Measurements from ENCODE around the gene PMFBP1.

The PMFBP1 gene

DNA sequence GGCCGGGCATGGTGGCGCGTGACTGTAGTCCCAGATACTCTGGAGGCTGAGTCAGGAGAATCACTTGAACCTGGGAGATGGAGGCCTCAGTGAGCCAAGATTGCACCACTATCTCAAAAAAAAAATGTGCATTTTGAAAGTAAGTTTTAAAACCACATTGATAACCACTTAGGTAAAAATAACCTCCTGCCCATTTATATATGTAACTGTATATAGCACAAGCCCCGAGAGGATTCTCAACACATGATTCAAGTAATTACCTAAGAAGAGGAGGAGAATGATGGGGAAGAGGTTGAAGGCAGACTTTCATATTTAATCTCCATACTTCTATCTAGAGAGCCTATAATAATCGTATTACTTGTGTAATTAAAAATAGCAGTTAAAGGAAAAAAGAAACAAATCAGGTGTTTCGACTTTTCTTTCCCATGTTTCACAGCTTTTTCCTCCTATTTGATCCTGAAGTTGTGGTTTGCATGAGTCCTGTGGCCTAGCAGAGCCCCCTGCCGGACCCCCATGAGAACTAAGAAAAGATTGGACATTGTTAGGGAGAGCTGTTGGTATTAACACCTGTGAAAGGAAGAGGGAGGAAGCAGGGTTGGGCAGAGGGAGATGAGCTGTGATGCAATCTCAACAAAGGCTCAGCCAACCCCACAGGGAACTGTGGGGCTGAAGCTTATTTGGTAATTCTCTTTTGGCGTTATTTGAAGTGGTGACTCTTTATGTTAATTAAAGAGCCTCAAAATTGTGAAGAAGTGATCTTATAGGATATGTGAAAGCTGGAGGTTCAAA lies 22.1 kb downstream of the PMFBP1 start:
- H3K4me1 ChIP-seq (ENCODE audit: control insufficient read depth, insufficient read depth, low read length), result no peaks in the 10 kb centered on the region
- no peaks in the 10 kb centered on the region for H3K27me3 ChIP-seq (ENCODE audit: control insufficient read depth, insufficient read depth, low read length)
- H3K9me3 ChIP-seq (ENCODE audit: control insufficient read depth, low read length), result no peaks in the 10 kb centered on the region
- no peak overlapping the region for H3K4me3 ChIP-seq (ENCODE audit: low read length)
- H3K36me3 ChIP-seq (ENCODE audit: control insufficient read depth, insufficient read depth, low read length), result no peaks in the 10 kb centered on the region
- no peak overlapping the region for H3K9ac ChIP-seq (ENCODE audit: low read length)

DNA sequence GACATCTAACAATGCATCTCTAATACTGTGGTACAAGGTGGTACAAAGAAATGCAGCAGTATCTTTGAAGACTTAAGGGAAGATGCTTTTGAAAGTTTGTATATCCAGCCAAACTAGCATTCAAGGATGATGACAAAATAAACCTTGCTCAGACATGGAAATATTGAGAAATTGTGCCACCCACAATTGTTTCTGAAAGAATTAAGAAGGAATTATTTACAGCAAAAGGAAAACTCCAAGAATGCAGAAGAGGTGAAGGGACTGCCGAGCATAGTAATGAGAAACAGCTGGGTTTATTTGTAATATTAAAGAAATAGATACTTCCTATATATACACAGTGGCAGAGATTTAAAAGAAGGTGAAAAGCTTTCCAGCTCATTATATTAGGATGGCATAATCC lies 29.5 kb downstream of the PMFBP1 start:
- Histone ChIP-seq H3K36me3 (ENCODE audit: control insufficient read depth, insufficient read depth, low read length) (no peaks in the 10 kb centered on the region), H3K4me3 (ENCODE audit: low read length) (no peak overlapping the region), H3K27me3 (ENCODE audit: control insufficient read depth, insufficient read depth, low read length) (no peaks in the 10 kb centered on the region), H3K9ac (ENCODE audit: low read length) (no peak overlapping the region), H3K9me3 (ENCODE audit: control insufficient read depth, low read length) (no peaks in the 10 kb centered on the region), H3K4me1 (ENCODE audit: control insufficient read depth, insufficient read depth, low read length) (no peaks in the 10 kb centered on the region)

DNA sequence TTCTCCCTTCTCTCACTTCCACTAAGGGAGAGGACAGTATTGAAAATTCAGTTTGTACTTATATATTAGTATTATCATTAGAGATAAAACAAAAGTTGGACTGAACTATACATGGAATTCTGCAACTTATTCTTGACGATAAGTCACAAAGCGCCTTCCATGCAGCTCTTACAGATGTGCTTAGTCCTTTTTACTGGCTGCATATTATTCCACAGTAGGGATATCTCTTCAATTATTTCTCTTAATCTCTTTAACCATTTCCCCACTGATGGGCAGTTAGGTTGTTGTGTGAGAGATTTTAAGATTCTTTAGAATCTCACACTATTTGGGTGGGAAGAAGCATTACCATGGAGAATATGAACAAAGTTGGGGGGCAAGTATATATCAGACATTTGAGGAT lies 32.0 kb downstream of the PMFBP1 start:
- Histone ChIP-seq H3K9me3 (ENCODE audit: control insufficient read depth, low read length) (no peaks in the 10 kb centered on the region), H3K9ac (ENCODE audit: low read length) (no peak overlapping the region), H3K27me3 (ENCODE audit: control insufficient read depth, insufficient read depth, low read length) (no peaks in the 10 kb centered on the region), H3K4me1 (ENCODE audit: control insufficient read depth, insufficient read depth, low read length) (no peaks in the 10 kb centered on the region), H3K4me3 (ENCODE audit: low read length) (no peak overlapping the region), H3K36me3 (ENCODE audit: control insufficient read depth, insufficient read depth, low read length) (no peaks in the 10 kb centered on the region)

DNA sequence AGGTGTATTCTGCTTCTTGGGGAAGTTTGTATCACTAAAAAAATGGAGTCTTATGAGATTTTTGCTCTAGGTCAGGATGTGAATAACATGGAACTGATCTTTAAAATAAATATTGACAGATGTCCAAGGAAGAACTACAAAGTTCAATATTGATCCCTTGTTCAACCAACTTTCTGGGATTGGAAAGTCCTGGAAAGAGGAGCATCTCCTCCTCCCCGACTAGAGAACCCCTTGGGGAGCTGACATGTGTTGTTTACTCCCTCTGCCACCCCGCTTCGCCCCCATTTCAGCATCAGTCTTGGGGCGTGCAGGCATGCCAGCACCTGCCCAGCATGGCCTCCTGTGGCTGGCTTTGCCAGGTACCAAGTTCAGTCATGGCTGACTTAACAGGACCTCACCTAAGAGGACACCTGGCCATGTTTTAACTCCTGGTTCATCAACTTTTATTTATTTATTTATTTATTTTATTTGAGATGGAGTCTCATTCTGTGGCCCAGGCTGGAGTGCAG lies 33.8 kb downstream of the PMFBP1 start:
- Histone ChIP-seq H3K4me1 (ENCODE audit: control insufficient read depth, insufficient read depth, low read length) (no peaks in the 10 kb centered on the region), H3K4me3 (ENCODE audit: low read length) (no peak overlapping the region), H3K27me3 (ENCODE audit: control insufficient read depth, insufficient read depth, low read length) (no peaks in the 10 kb centered on the region), H3K9me3 (ENCODE audit: control insufficient read depth, low read length) (no peaks in the 10 kb centered on the region), H3K36me3 (ENCODE audit: control insufficient read depth, insufficient read depth, low read length) (no peaks in the 10 kb centered on the region), H3K9ac (ENCODE audit: low read length) (no peak overlapping the region)

DNA sequence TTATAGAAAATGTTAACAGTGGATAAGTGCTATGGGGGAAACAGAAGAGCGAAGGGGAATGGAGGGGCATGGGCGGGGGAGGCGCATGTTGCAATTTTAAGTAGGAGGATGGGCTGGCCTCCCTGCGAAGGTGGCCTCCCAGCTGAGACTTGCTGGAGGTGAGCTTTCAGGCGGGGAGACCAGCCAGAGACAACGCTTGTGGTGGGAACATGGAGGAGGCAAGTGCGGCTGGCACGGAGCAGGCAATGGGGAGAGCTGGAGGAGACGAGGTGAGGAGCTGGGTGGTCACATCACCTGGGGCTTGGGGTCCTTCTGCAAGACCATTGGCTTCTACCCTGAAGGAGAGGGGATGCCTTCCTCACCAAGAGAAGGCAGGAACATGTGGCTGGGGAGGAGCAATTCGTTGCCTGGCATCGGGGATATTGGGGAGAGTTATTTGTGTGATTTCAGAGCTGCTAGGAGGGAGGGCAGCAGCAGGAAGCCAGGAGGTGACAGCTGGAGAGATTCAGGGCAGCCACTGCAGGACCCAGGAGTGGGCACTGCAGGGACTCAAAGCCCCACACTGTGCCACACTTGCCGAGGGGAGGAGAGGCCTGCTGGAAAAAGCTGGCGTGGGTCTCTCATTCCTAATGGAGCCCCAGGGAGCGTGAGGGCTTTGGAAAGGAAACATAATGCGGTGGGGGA lies 34.4 kb downstream of the PMFBP1 start:
- H3K9ac ChIP-seq (ENCODE audit: low read length), result no peak overlapping the region
- H3K9me3 ChIP-seq (ENCODE audit: control insufficient read depth, low read length), result no peaks in the 10 kb centered on the region
- no peaks in the 10 kb centered on the region for H3K4me1 ChIP-seq (ENCODE audit: control insufficient read depth, insufficient read depth, low read length)
- no peak overlapping the region for H3K4me3 ChIP-seq (ENCODE audit: low read length)
- no peaks in the 10 kb centered on the region for H3K27me3 ChIP-seq (ENCODE audit: control insufficient read depth, insufficient read depth, low read length)
- H3K36me3 ChIP-seq (ENCODE audit: control insufficient read depth, insufficient read depth, low read length), result no peaks in the 10 kb centered on the region

DNA sequence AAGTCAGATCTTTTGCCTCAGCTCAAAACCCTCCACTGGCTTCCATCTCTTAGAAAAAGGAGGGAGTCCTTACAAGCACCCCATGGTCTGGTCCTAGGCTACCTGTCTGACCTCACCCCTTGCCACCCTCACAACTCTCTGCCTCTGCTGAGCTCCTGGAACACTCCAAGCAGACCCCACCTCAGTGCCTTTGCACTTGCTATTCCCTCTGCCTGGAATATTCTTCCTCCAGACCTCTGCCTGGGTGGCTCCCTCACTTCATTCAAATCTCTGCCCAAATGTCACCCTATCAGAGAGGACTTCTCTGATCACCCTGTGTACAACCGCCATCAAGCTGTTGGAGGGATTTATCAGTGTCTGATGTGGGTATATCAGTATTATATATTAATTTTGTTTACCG lies 37.4 kb downstream of the PMFBP1 start:
- no peaks in the 10 kb centered on the region for H3K27me3 ChIP-seq (ENCODE audit: control insufficient read depth, insufficient read depth, low read length)
- H3K9me3 ChIP-seq (ENCODE audit: control insufficient read depth, low read length), result no peaks in the 10 kb centered on the region
- no peaks in the 10 kb centered on the region for H3K36me3 ChIP-seq (ENCODE audit: control insufficient read depth, insufficient read depth, low read length)
- H3K4me1 ChIP-seq (ENCODE audit: control insufficient read depth, insufficient read depth, low read length), result no peaks in the 10 kb centered on the region
- no peak overlapping the region for H3K9ac ChIP-seq (ENCODE audit: low read length)
- no peak overlapping the region for H3K4me3 ChIP-seq (ENCODE audit: low read length)

DNA sequence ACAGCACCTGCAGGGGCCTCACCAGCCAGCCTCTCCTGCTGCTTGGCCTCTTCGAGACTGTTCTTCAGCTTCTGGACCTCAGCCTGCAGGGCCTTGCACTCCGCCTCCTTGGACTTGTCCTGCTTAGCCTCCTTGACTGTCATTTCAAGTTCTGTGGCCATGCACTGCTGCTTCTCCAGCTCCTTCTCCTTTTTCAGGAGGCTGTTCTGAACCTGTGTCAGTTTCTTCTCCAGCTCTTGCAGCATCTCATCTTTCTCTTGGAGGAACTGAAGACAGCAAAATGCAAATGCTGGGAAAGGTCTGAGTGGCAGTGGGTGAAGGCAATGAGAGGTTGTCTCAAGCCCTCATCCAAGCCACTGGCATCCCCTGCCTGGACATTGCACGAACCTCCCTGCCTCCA lies 39.2 kb downstream of the PMFBP1 start:
- no peaks in the 10 kb centered on the region for H3K9me3 ChIP-seq (ENCODE audit: control insufficient read depth, low read length)

DNA sequence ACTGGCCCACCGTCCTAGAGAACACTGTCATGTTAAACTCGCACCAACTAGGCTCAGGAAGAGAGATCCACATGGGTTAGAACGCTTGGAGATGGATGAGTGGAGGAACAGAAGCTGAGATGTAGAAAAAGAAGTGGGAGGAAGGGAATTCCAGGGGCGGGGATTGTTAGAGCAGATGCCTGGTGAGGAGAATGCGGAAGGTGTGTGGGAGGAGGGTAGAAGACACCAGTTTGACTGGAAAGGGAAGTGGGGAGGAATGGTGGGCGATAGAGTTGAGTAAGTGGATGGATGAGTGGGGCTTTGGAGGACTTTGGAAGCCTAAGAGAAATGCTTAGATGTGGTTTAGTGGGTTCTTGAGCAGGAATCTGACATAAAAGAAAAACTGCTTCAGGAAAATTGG lies 40.9 kb downstream of the PMFBP1 start:
- H3K9ac ChIP-seq (ENCODE audit: low read length), result no peak overlapping the region
- no peaks in the 10 kb centered on the region for H3K36me3 ChIP-seq (ENCODE audit: control insufficient read depth, insufficient read depth, low read length)
- no peaks in the 10 kb centered on the region for H3K27me3 ChIP-seq (ENCODE audit: control insufficient read depth, insufficient read depth, low read length)
- H3K4me3 ChIP-seq (ENCODE audit: low read length), result no peak overlapping the region
- peaks cover under 1% of the 10 kb centered on the region for H3K4me1 ChIP-seq (ENCODE audit: control insufficient read depth, insufficient read depth, low read length)
- H3K9me3 ChIP-seq (ENCODE audit: control insufficient read depth, low read length), result no peaks in the 10 kb centered on the region

More for the DNA sequence above, 39.2 kb downstream of the PMFBP1 start:
- H3K36me3 ChIP-seq (ENCODE audit: control insufficient read depth, insufficient read depth, low read length), result no peaks in the 10 kb centered on the region
- H3K4me1 ChIP-seq (ENCODE audit: control insufficient read depth, insufficient read depth, low read length), result no peaks in the 10 kb centered on the region
- no peak overlapping the region for H3K4me3 ChIP-seq (ENCODE audit: low read length)
- no peaks in the 10 kb centered on the region for H3K27me3 ChIP-seq (ENCODE audit: control insufficient read depth, insufficient read depth, low read length)
- no peak overlapping the region for H3K9ac ChIP-seq (ENCODE audit: low read length)

DNA sequence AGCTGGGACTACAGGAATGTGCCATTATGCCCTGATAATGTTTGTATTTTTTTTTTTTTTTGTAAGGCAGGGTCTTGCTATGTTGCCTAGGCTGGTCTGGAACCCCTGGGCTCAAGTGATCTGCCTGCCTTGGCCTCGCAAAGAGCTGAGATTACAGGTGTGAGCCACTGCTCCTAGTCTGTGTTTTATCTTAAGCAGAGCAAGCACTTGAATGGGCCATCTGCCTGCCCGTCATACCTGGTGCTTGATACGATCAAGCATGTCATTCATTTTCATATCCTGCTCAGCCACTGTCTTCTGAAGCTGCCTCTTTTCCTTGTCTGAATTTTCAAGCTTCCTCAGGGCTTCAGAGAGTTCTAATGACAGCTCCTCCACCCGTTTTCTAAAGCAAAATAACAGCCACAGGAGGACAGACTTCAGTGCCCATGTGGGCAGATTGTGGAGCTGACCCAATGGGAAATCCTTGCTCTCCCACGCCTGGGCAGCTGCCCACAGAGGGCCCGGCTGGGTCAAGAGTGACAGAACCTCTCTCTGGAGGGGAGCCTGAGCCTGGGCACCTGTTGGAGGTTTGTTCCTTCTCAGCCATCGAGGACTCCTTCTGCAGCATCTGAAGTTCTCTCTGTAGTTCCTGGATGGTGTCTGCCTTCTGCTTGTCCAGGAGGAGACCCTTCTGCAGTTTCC lies 41.8 kb downstream of the PMFBP1 start:
- Histone ChIP-seq H3K4me1 (ENCODE audit: control insufficient read depth, insufficient read depth, low read length) (peaks cover 9% of the 10 kb centered on the region), H3K27me3 (ENCODE audit: control insufficient read depth, insufficient read depth, low read length) (no peaks in the 10 kb centered on the region), H3K4me3 (ENCODE audit: low read length) (no peak overlapping the region)

DNA sequence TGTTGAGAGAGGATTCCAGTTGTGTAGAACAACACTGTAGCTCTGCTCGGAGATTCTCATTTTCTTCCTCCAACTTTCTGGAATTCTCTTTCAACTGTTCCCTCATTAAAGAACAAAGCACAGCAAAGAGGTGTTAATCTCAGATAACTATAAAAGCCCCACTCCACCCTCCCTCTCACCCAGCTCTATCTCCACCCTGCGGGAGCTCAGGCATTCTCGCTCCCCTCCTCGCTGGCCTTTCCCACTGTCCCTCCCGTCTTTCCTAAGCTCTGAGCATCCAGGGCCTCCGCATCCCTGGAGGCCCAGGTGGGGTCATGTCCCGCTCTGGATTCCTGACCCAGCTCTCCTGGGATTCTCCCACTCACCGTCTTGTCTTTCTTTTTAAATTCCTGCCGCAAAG lies 43.3 kb downstream of the PMFBP1 start:
- Histone ChIP-seq H3K4me3 (ENCODE audit: low read length) (no peak overlapping the region), H3K36me3 (ENCODE audit: control insufficient read depth, insufficient read depth, low read length) (no peaks in the 10 kb centered on the region), H3K4me1 (ENCODE audit: control insufficient read depth, insufficient read depth, low read length) (peaks cover 15% of the 10 kb centered on the region), H3K9me3 (ENCODE audit: control insufficient read depth, low read length) (no peaks in the 10 kb centered on the region), H3K9ac (ENCODE audit: low read length) (no peak overlapping the region), H3K27me3 (ENCODE audit: control insufficient read depth, insufficient read depth, low read length) (no peaks in the 10 kb centered on the region)

More for the DNA sequence above, 41.8 kb downstream of the PMFBP1 start:
- Histone ChIP-seq H3K9ac (ENCODE audit: low read length) (no peak overlapping the region), H3K9me3 (ENCODE audit: control insufficient read depth, low read length) (no peaks in the 10 kb centered on the region), H3K36me3 (ENCODE audit: control insufficient read depth, insufficient read depth, low read length) (no peaks in the 10 kb centered on the region)

DNA sequence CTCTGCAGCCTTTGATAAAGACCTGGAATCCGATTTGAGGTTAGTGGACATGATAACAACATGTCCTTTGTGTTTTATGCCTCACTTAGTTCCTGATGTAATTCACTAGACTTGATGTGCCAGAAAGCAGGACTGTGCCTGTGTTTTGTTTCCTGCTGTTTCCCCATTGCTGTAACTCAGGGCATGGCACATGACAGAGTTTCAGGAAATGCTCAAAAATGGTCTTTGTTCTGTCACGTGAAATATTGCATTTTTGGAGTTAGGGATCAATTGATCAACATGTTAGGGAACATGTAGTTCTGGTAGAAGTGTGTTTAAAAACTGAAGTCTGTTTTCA lies 45.6 kb downstream of the PMFBP1 start:
- peaks cover 15% of the 10 kb centered on the region for H3K4me1 ChIP-seq (ENCODE audit: control insufficient read depth, insufficient read depth, low read length)
- no peaks in the 10 kb centered on the region for H3K36me3 ChIP-seq (ENCODE audit: control insufficient read depth, insufficient read depth, low read length)
- H3K4me3 ChIP-seq (ENCODE audit: low read length), result no peak overlapping the region
- no peak overlapping the region for H3K9ac ChIP-seq (ENCODE audit: low read length)
- H3K9me3 ChIP-seq (ENCODE audit: control insufficient read depth, low read length), result no peaks in the 10 kb centered on the region
- H3K27me3 ChIP-seq (ENCODE audit: control insufficient read depth, insufficient read depth, low read length), result no peaks in the 10 kb centered on the region

Data from mucosa of stomach (tissue), 1 donor.